Ectodermal cell (in vitro differentiated cells): ENCODE results near the gene SUOX.
"Not testable (repeated sequence)": the region's sequence is repeated elsewhere in the genome, so short reads cannot be mapped to it uniquely, and the experiment has no call there.

ENCODE experiments used
- H3K27ac ChIP-seq: 2 replicates; pipeline ENCODE4 v1.7.0; 2013; ENCODE audit warnings: mild to moderate bottlenecking, low read depth, low read length; ENCODE audit not compliant: insufficient read depth, poor library complexity, severe bottlenecking
- H3K27me3 ChIP-seq: 2 replicates; pipeline ENCODE4 v1.7.0; 2013; ENCODE audit warnings: mild to moderate bottlenecking, low read length; ENCODE audit not compliant: insufficient read depth, control insufficient read depth, poor library complexity, severe bottlenecking
- H3K36me3 ChIP-seq: one replicate; pipeline ENCODE4 v1.7.0; 2013; ENCODE audit warnings: low read length; ENCODE audit not compliant: control insufficient read depth, insufficient read depth
- H3K4me1 ChIP-seq: one replicate; pipeline ENCODE4 v1.7.0; 2013; ENCODE audit warnings: low read length; ENCODE audit not compliant: control insufficient read depth, insufficient read depth
- H3K4me3 ChIP-seq: 2 replicates; pipeline ENCODE4 v1.7.0; 2013; ENCODE audit warnings: low read depth, low read length, control low read depth; ENCODE audit not compliant: insufficient read depth
- H3K9me3 ChIP-seq: 2 replicates; pipeline ENCODE4 v1.7.0; 2013; ENCODE audit warnings: mild to moderate bottlenecking, low read length, moderate library complexity; ENCODE audit not compliant: control insufficient read depth
- WGBS, 2 experiments: methylation state at CpG; one replicate each; pipeline ENCODE4 v1.1.7; 2013; ENCODE audit warnings: missing lambda C conversion rate in 2 of 2; 5-methylcytosine and 5-hydroxymethylcytosine counted together

The SUOX gene

DNA sequence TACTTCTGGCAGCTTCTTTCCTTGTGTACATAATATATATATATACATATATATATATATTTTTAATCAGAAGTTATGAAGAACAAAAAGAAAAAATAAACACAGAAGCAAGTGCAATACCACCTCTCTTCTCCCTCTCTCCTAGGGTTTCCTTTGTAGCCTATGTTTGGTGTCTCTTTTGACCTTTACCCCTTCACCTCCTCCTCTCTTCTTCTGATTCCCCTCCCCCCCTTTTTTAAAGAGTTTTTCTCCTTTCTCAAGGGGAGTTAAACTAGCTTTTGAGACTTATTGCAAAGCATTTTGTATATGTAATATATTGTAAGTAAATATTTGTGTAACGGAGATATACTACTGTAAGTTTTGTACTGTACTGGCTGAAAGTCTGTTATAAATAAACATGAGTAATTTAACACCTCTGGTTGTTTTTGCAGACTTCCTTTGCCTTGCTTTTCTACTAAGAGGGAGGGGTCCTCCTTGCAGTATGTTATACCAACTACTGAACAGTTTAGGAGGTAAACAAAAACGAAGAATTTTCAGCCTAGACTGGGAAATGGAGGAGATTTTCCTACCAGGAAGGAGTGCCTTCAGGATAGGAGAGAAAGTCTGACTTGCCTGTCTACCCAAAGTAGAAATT, 41.1 kb downstream of the SUOX start:
- Histone ChIP-seq H3K27me3 (no peaks in the 10 kb centered on the region), H3K9me3 (no peaks in the 10 kb centered on the region), H3K27ac (no peak overlapping the region), H3K36me3 (peaks cover 15% of the 10 kb centered on the region), H3K4me3 (no peak overlapping the region), H3K4me1 (peaks cover 10% of the 10 kb centered on the region)
- 87 to 90% methylated on average over 1 to 2 of the region's 2 CpGs for WGBS, 2 experiments

- WGBS, 2 experiments: 88 to 100% methylated on average over 1 of the region's 1 CpG
Measured at GRCh38 chr12:56040151-56040550, 43.1 kb downstream of the SUOX start.

DNA sequence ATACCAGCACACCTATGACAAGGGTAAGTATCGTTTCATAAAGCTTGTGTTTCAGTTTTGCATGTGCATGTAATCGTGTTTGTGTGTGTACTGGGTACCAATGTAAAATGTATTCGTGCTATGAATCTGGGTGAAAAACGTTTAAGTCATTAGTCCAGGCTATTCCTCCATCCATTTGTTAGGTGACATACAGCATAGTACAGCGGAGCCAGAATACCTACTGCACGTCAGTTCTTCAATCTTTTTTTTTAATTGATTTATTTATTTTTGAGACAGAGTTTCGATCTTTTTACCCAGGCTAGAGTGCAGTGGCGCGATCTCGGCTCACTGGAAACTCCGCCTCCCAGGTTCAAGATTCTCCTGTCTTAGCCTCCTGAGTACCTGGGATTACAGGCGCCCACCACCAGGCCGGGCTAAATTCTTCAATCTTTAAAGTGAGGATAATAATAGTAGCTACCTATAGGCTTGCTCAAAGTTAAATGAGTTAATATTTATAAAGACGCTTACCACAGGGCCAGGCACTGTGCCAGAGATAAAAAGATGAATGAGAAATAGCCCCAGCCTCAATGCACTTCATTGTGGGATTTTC, 44.0 kb downstream of the SUOX start:
- H3K27me3 ChIP-seq: no peaks in the 10 kb centered on the region
- peak overlapping the region; percentile 70 for H3K27ac ChIP-seq
- no peaks in the 10 kb centered on the region for H3K9me3 ChIP-seq
- peaks cover 15% of the 10 kb centered on the region for H3K36me3 ChIP-seq
- WGBS, 2 experiments: 57 to 62% methylated on average over 14 of the region's 14 CpGs
- peaks cover 10% of the 10 kb centered on the region for H3K4me1 ChIP-seq
- H3K4me3 ChIP-seq: peak overlapping the region; percentile 28

More at GRCh38 chr12:56040151-56040550, 43.1 kb downstream of the SUOX start:
- H3K27me3 ChIP-seq: no peaks in the 10 kb centered on the region
- peaks cover 10% of the 10 kb centered on the region for H3K4me1 ChIP-seq
- H3K4me3 ChIP-seq: no peak overlapping the region
- no peak overlapping the region for H3K27ac ChIP-seq
- peaks cover 23% of the 10 kb centered on the region for H3K36me3 ChIP-seq
- no peaks in the 10 kb centered on the region for H3K9me3 ChIP-seq

GRCh38 chr12:56041552-56042429, 44.7 kb downstream of the SUOX start, which contains the start of gene RPS26:
Gene RPS26 (plus strand): TSS chr12:56041918. CDS start chr12:56042167, 249 bp downstream.
- Histone ChIP-seq H3K36me3 (peaks cover 15% of the 10 kb centered on the region), H3K9me3 (no peaks in the 10 kb centered on the region), H3K27me3 (no peaks in the 10 kb centered on the region), H3K4me3 (peak within 1 kb of the TSS; percentile 97), H3K27ac (peak within 1 kb of the TSS; percentile 93), H3K4me1 (peaks cover 10% of the 10 kb centered on the region)
- WGBS, 2 experiments: 0 to 1% methylated on average over 50 of the region's 50 CpGs

DNA sequence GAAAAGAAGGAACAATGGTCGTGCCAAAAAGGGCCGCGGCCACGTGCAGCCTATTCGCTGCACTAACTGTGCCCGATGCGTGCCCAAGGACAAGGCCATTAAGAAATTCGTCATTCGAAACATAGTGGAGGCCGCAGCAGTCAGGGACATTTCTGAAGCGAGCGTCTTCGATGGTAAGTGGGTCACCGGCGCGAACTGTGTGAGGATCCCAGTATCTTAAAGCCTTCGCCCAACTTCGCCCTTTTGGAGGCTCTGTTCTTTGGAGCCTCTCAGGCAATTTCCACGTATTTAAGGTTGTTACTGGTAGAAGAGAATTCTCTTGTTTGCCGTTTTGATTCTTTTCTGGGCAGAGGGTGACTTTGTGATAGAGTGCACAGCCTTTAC, 45.3 kb downstream of the SUOX start:
- 1 to 2% methylated on average over 18 to 20 of the region's 20 CpGs for WGBS, 2 experiments
- peak overlapping the region; percentile 93 for H3K27ac ChIP-seq
- peak overlapping the region; percentile 97 for H3K4me3 ChIP-seq
- H3K9me3 ChIP-seq, H3K27me3 ChIP-seq, H3K4me1 ChIP-seq: not testable (repeated sequence)
- H3K36me3 ChIP-seq: peaks cover 15% of the 10 kb centered on the region

GRCh38 chr12:56042843-56043242, 45.8 kb downstream of the SUOX start:
- Histone ChIP-seq H3K4me1 (peaks cover 10% of the 10 kb centered on the region), H3K27me3 (no peaks in the 10 kb centered on the region), H3K9me3 (no peaks in the 10 kb centered on the region), H3K36me3 (peaks cover 15% of the 10 kb centered on the region), H3K4me3 (peak overlapping the region; percentile 97), H3K27ac (peak overlapping the region; percentile 21)
- WGBS, 2 experiments: 55 to 58% methylated on average over 9 of the region's 9 CpGs

- peaks cover 15% of the 10 kb centered on the region for H3K36me3 ChIP-seq
- no peaks in the 10 kb centered on the region for H3K9me3 ChIP-seq
- H3K4me3 ChIP-seq: no peak overlapping the region
- H3K4me1 ChIP-seq: peaks cover 3% of the 10 kb centered on the region
- no peaks in the 10 kb centered on the region for H3K27me3 ChIP-seq
- 88 to 90% methylated on average over 9 of the region's 9 CpGs for WGBS, 2 experiments
- H3K27ac ChIP-seq: no peak overlapping the region
Measured at GRCh38 chr12:56046027-56046780, 49.1 kb downstream of the SUOX start.

GRCh38 chr12:56053407-56053893, 56.4 kb downstream of the SUOX start:
- no peak overlapping the region for H3K27ac ChIP-seq
- H3K27me3 ChIP-seq: no peaks in the 10 kb centered on the region
- 93 to 97% methylated on average over 6 of the region's 6 CpGs for WGBS, 2 experiments
- no peaks in the 10 kb centered on the region for H3K36me3 ChIP-seq
- no peaks in the 10 kb centered on the region for H3K9me3 ChIP-seq
- H3K4me3 ChIP-seq: no peak overlapping the region
- H3K4me1 ChIP-seq: no peaks in the 10 kb centered on the region
